Erythroblast (primary cell): ENCODE data around the gene FSIP1.

Experiments used
- GATA1 ChIP-seq: IDR thresholded peaks from 2 replicates; pipeline ENCODE4 v1.6.1; 2011; ENCODE audit warnings: low read depth, mild to moderate bottlenecking, control low read depth, low read length, moderate library complexity
- POLR2A ChIP-seq: IDR thresholded peaks from 2 replicates; pipeline ENCODE4 v1.6.1; 2011; ENCODE audit warnings: mild to moderate bottlenecking, low read length

DNA sequence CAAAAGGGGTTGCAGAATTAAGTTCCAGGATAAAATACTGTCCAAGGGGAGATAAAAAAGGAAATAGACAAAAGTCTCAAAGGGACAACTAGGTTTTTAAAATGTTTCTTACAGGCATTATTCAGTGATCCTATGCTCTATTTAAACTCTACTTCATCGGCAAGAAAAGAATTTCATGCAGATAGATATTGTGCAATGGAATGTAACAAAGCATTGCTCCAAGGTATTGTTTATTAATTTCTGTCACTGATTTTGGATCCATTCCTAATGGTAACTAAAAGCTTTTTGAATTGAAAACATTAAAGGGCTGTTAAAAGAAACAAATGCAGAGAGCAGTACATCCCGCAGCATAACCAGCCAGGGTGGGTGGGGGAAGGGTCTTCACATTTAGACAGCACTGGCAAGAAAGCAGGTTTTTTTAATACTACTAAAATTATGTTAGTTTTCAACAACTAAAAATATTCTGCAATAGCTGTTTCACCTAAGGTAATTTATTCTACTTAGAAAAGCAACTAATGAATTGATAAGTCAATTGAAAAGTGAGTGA is 118.9 kb downstream of the FSIP1 start:
- no peak for TF ChIP-seq POLR2A
- TF ChIP-seq GATA1: no peak
